Measurements from ENCODE around the gene RNPC3. TPM values are rescaled to one million over a fixed set of nuclear protein-coding genes. Genes with fewer than 3 reads are reported as not detected.
"Not testable (repeated sequence)": the region's sequence is repeated elsewhere in the genome, so short reads cannot be mapped to it uniquely, and the experiment has no call there.

RNPC3 gene
- polyA plus RNA-seq, 3 donors, result 40.0 to 110 (median 47.5) TPM

- no peak for DNase-seq (ENCODE audit: extremely low read depth in 1 of 11, low read depth in 9 of 11, low spot score in 4 of 11)
Observed at GRCh38 chr1:103527331-103527730, 1.8 kb downstream of the RNPC3 start.

GRCh38 chr1:103529746-103530145, 4.2 kb downstream of the RNPC3 start:
- no peak for DNase-seq (ENCODE audit: extremely low read depth in 1 of 11, low read depth in 9 of 11, low spot score in 4 of 11)

GRCh38 chr1:103538226-103538625, 12.7 kb downstream of the RNPC3 start:
- DNase-seq (ENCODE audit: extremely low read depth in 1 of 11, low read depth in 9 of 11, low spot score in 4 of 11), result no peak

GRCh38 chr1:103541431-103541830, 15.9 kb downstream of the RNPC3 start:
- no peak for DNase-seq (ENCODE audit: extremely low read depth in 1 of 11, low read depth in 9 of 11, low spot score in 4 of 11)

GRCh38 chr1:103546496-103546895, 21.0 kb downstream of the RNPC3 start:
- no peak for DNase-seq (ENCODE audit: extremely low read depth in 1 of 11, low read depth in 9 of 11, low spot score in 4 of 11)

- DNase-seq (ENCODE audit: extremely low read depth in 1 of 11, low read depth in 9 of 11, low spot score in 4 of 11), result no peak
Observed at GRCh38 chr1:103547840-103548239, 22.3 kb downstream of the RNPC3 start.

GRCh38 chr1:103560427-103560826, 34.9 kb downstream of the RNPC3 start:
- DNase-seq (ENCODE audit: extremely low read depth in 1 of 11, low read depth in 9 of 11, low spot score in 4 of 11), result no peak

- not testable (repeated sequence) for DNase-seq (ENCODE audit: extremely low read depth in 1 of 11, low read depth in 9 of 11, low spot score in 4 of 11)
Observed at GRCh38 chr1:103561124-103561523, 35.6 kb downstream of the RNPC3 start.

GRCh38 chr1:103561643-103562395, 36.3 kb downstream of the RNPC3 start:
- no peak for DNase-seq (ENCODE audit: extremely low read depth in 1 of 11, low read depth in 9 of 11, low spot score in 4 of 11)

GRCh38 chr1:103563056-103563455, 37.6 kb downstream of the RNPC3 start:
- DNase-seq (ENCODE audit: extremely low read depth in 1 of 11, low read depth in 9 of 11, low spot score in 4 of 11), result no peak

GRCh38 chr1:103569493-103569892, 44.0 kb downstream of the RNPC3 start:
- no peak for DNase-seq (ENCODE audit: extremely low read depth in 1 of 11, low read depth in 9 of 11, low spot score in 4 of 11)

- not testable (repeated sequence) for DNase-seq (ENCODE audit: extremely low read depth in 1 of 11, low read depth in 9 of 11, low spot score in 4 of 11)
Observed at GRCh38 chr1:103571289-103571688, 45.8 kb downstream of the RNPC3 start, which contains the start of gene AMY2B. TSS of gene AMY2B (plus strand) at chr1:103571589. CDS start at chr1:103571603, 14 bp downstream.

GRCh38 chr1:103576065-103576464, 50.6 kb downstream of the RNPC3 start:
- DNase-seq (ENCODE audit: extremely low read depth in 1 of 11, low read depth in 9 of 11, low spot score in 4 of 11), result no peak

GRCh38 chr1:103576784-103577183, 51.3 kb downstream of the RNPC3 start:
- DNase-seq (ENCODE audit: extremely low read depth in 1 of 11, low read depth in 9 of 11, low spot score in 4 of 11), result not testable (repeated sequence)

- DNase-seq (ENCODE audit: extremely low read depth in 1 of 11, low read depth in 9 of 11, low spot score in 4 of 11), result no peak
Observed at GRCh38 chr1:103582464-103582863, 57.0 kb downstream of the RNPC3 start.

GRCh38 chr1:103583887-103584286, 58.4 kb downstream of the RNPC3 start:
- no peak for DNase-seq (ENCODE audit: extremely low read depth in 1 of 11, low read depth in 9 of 11, low spot score in 4 of 11)

GRCh38 chr1:103584537-103584936, 59.0 kb downstream of the RNPC3 start:
- DNase-seq (ENCODE audit: extremely low read depth in 1 of 11, low read depth in 9 of 11, low spot score in 4 of 11), result no peak

GRCh38 chr1:103602740-103603139, 77.2 kb downstream of the RNPC3 start:
- not testable (repeated sequence) for DNase-seq (ENCODE audit: extremely low read depth in 1 of 11, low read depth in 9 of 11, low spot score in 4 of 11)
